HepG2 (cell line): ENCODE results near the gene PCDH10. TPM values are rescaled to one million over a fixed set of nuclear protein-coding genes. Genes with fewer than 3 reads are reported as not detected.

ENCODE experiments used
- ATAC-seq: fragments of 200-7000 bp; cut with Tn5 transposase; 3 replicates; pipeline ENCODE4 v1.9.1; 2020; ENCODE audit warnings: mild to moderate bottlenecking, moderate library complexity
- BruUV-seq: library from RNA; stranded (reverse); fragments of 400-500 nt; replicated peaks from 2 replicates; lab custom pipeline; 2021; lab: Mats Ljungman, UMichigan
- CTCF ChIA-PET: fragments of 300-600 bp; formaldehyde crosslinking; extraction: SDS; loops from one replicate; lab custom pipeline; 2021; ENCODE audit warnings: low total read pairs, inconsistent platforms, low intra/inter-chr PET ratio; lab: Yijun Ruan, JAX
- POLR2A ChIA-PET: fragments of 350-600 bp; sonication (Branson Sonifier 250); formaldehyde crosslinking; loops from one replicate; lab custom pipeline; 2020; ENCODE audit warnings: antibody characterized with exemption, inconsistent platforms; lab: Yijun Ruan, JAX
- DNase-seq: peaks from one replicate; pipeline ENCODE4 v3.0.0-alpha.2; 2015; ENCODE audit warnings: low spot score
- FAIRE-seq: peaks from 3 replicates; lab custom pipeline; 2011; peaks lifted over from hg19 to GRCh38; lab: Jason Lieb, UNC
- H2AFZ ChIP-seq: one replicate; pipeline ENCODE4 v1.6.1; 2011; ENCODE audit warnings: low read length, inconsistent platforms
- H3K27ac ChIP-seq: fragments of 300-600 bp; 3 replicates; pipeline ENCODE4 v1.8.0; 2011; ENCODE audit warnings: mixed run types, mild to moderate bottlenecking, mixed read lengths, low read length, inconsistent platforms; ENCODE audit not compliant: insufficient read depth; ENCODE audit errors: extremely low read length
- H3K27me3 ChIP-seq, 2 experiments: fragments of 200-600 bp in 1 of 2; 2 replicates in 1 of 2; 3 replicates in 1 of 2; pipeline versions ENCODE4 v1.6.0 to v1.8.0; 2011; ENCODE audit warnings: low read length in 2 of 2, mild to moderate bottlenecking in 2 of 2, moderate library complexity in 2 of 2, inconsistent platforms in 1 of 2; ENCODE audit not compliant: insufficient read depth in 2 of 2, control insufficient read depth in 1 of 2
- H3K36me3 ChIP-seq, 2 experiments: fragments of 200-600 bp in 1 of 2; replicated peaks in 1 of 2; 2 replicates in 1 of 2; 3 replicates in 1 of 2; pipeline versions ENCODE4 v1.5.1 to v1.8.0; 2011; ENCODE audit warnings: low read length in 2 of 2, inconsistent platforms in 1 of 2; ENCODE audit not compliant: insufficient read depth in 2 of 2, control insufficient read depth in 1 of 2
- H3K4me1 ChIP-seq: 2 replicates; pipeline ENCODE4 v1.5.1; 2012; ENCODE audit warnings: low read length, inconsistent platforms; ENCODE audit not compliant: insufficient read depth
- H3K4me2 ChIP-seq: 2 replicates; pipeline ENCODE4 v1.6.0; 2011; ENCODE audit warnings: low read depth, low read length, inconsistent platforms
- H3K4me3 ChIP-seq, 3 experiments: fragments of 200-600 bp in 1 of 3; sonication (generic), shearing (Covaris generic) in 1 of 3; replicated peaks in 1 of 3; 2 replicates each; pipeline ENCODE4 v1.5.1; 2011 to 2016; ENCODE audit warnings: low read length in 3 of 3, inconsistent platforms in 2 of 3, low read depth in 2 of 3, mild to moderate bottlenecking in 2 of 3, control low read depth in 1 of 3, mixed read lengths in 1 of 3; ENCODE audit not compliant: insufficient read depth in 1 of 3
- H3K79me2 ChIP-seq: one replicate; pipeline ENCODE4 v1.6.1; 2011; ENCODE audit warnings: low read length, inconsistent platforms; ENCODE audit not compliant: insufficient read depth
- H3K9ac ChIP-seq: 2 replicates; pipeline ENCODE4 v1.6.0; 2011; ENCODE audit warnings: mild to moderate bottlenecking, low read depth, low read length, inconsistent platforms; ENCODE audit not compliant: insufficient read depth
- H3K9me3 ChIP-seq: 2 replicates; pipeline ENCODE4 v1.5.1; 2012; ENCODE audit warnings: mild to moderate bottlenecking, low read length
- H4K20me1 ChIP-seq: 2 replicates; pipeline ENCODE4 v1.6.0; 2011; ENCODE audit warnings: inconsistent platforms, mild to moderate bottlenecking, low read length, moderate library complexity; ENCODE audit not compliant: insufficient read depth
- HMG20B ChIP-seq: conservative IDR thresholded peaks from 2 replicates; pipeline ENCODE4 v1.6.1; 2016; ENCODE audit warnings: missing genetic modification reagents, missing compliant biosample characterization
- HOXA3 ChIP-seq: sonication (generic); formaldehyde crosslinking; IDR thresholded peaks from 2 replicates; pipeline ENCODE4 v1.5.0; 2020; ENCODE audit warnings: missing genetic modification reagents
- KLF9 ChIP-seq: IDR thresholded peaks from 2 replicates; pipeline ENCODE4 v1.6.1; 2016; ENCODE audit warnings: low read depth
- MEIS2 ChIP-seq: sonication (generic); formaldehyde crosslinking; IDR thresholded peaks from 2 replicates; pipeline ENCODE4 v1.9.0; 2021; ENCODE audit warnings: mild to moderate bottlenecking, missing genetic modification reagents
- NFIB ChIP-seq: sonication (generic); formaldehyde crosslinking; IDR thresholded peaks from 2 replicates; pipeline ENCODE4 v1.9.0; 2021; ENCODE audit warnings: missing genetic modification reagents, mild to moderate bottlenecking, borderline replicate concordance
- ONECUT2 ChIP-seq: sonication (generic); formaldehyde crosslinking; IDR thresholded peaks from 2 replicates; pipeline ENCODE4 v1.4.0; 2020; ENCODE audit warnings: missing genetic modification reagents
- SAP130 ChIP-seq: IDR thresholded peaks from 2 replicates; pipeline ENCODE4 v1.6.1; 2016; ENCODE audit warnings: low read depth
- TOE1 ChIP-seq: sonication (generic); formaldehyde crosslinking; IDR thresholded peaks from 2 replicates; pipeline ENCODE4 v1.4.0; 2020; ENCODE audit warnings: mild to moderate bottlenecking, missing genetic modification reagents
- ZNF3 ChIP-seq: IDR thresholded peaks from 2 replicates; pipeline ENCODE4 v1.7.0; 2017; ENCODE audit warnings: inconsistent platforms
- ZNF552 ChIP-seq: sonication (generic); formaldehyde crosslinking; IDR thresholded peaks from 2 replicates; pipeline ENCODE4 v1.9.0; 2022; ENCODE audit warnings: missing genetic modification reagents, mild to moderate bottlenecking, borderline replicate concordance
- ZNF557 ChIP-seq: sonication (generic); formaldehyde crosslinking; IDR thresholded peaks from 2 replicates; pipeline ENCODE4 v1.4.0; 2020; ENCODE audit warnings: missing genetic modification reagents
- ZNF747 ChIP-seq: sonication (generic); formaldehyde crosslinking; IDR thresholded peaks from 2 replicates; pipeline ENCODE4 v1.8.1; 2023; ENCODE audit warnings: missing genetic modification reagents, mild to moderate bottlenecking, borderline replicate concordance
- ZNF773 ChIP-seq: sonication (generic); formaldehyde crosslinking; IDR thresholded peaks from 2 replicates; pipeline ENCODE4 v1.4.0; 2020; ENCODE audit warnings: missing genetic modification reagents, borderline replicate concordance
- WGBS: methylation state at CpG from one replicate; pipeline ENCODE4 v1.1.6; 2017; ENCODE audit warnings: low lambda C conversion rate; 5-methylcytosine and 5-hydroxymethylcytosine counted together
- in situ Hi-C: cut with HindIII; loops from 2 replicates; pipeline ENCODE4 v1.10.0; 2017; ENCODE audit warnings: low pct_unique_long_range_greater_than_20kb; ENCODE audit not compliant: extremely low pct_ligation_motif_present
- intact Hi-C: fragments of 100-400 bp; cut with micrococcal nuclease; formaldehyde crosslinking; loops from one replicate; pipeline ENCODE4 v1.10.0; 2022; ENCODE audit not compliant: unreplicated experiment
- polyA plus RNA-seq, 8 experiments: library from polyadenylated mRNA; depleted of rRNA in 3 of 8; stranded (reverse) in 7 of 8; unstranded in 1 of 8; fragments of >200 nt; fragmentation: Illumina TruSeq in 4 of 8; extraction: Trizol in 4 of 8; gene quantifications; 2 replicates each; pipeline versions ENCODE4 v1.2.1 to v1.2.3, GENCODE V29; 2011 to 2016; ENCODE audit warnings: low read depth in 4 of 8, missing spikeins in 1 of 8, mixed read lengths in 1 of 8; ENCODE audit not compliant: insufficient read depth in 1 of 8
- total RNA-seq, 5 experiments: library from RNA; depleted of rRNA; stranded (reverse); fragments of >200 nt; fragmentation: Illumina TruSeq; extraction: Trizol; gene quantifications; 2 replicates each; pipeline ENCODE4 v1.2.3, GENCODE V29; 2016; ENCODE audit warnings: low read depth in 1 of 5
- TF ChIP-seq, protein P1 (sequence below): sonication (generic); formaldehyde crosslinking; IDR thresholded peaks from 2 replicates; pipeline ENCODE4 v1.9.0; 2021; ENCODE audit warnings: missing genetic modification reagents, mild to moderate bottlenecking, borderline replicate concordance
- TF ChIP-seq, protein P2 (sequence below), 2 experiments: sonication (generic) in 1 of 2; formaldehyde crosslinking in 1 of 2; IDR thresholded peaks; 2 replicates each; pipeline versions ENCODE4 v1.5.1 to v1.6.1; 2011 to 2020; ENCODE audit warnings: borderline replicate concordance in 1 of 2, low read depth in 1 of 2, low read length in 1 of 2, mild to moderate bottlenecking in 1 of 2, missing genetic modification reagents in 1 of 2, moderate library complexity in 1 of 2
- TF ChIP-seq, protein P3 (sequence below): sonication (generic); formaldehyde crosslinking; IDR thresholded peaks from 2 replicates; pipeline ENCODE4 v1.5.0; 2020; ENCODE audit warnings: missing genetic modification reagents

PCDH10 gene
- total and polyA plus RNA-seq, 2 of the 13 experiments (the other 11 are each of a cell fraction or from before 2014, with no cell fraction given) = not detected

DNA sequence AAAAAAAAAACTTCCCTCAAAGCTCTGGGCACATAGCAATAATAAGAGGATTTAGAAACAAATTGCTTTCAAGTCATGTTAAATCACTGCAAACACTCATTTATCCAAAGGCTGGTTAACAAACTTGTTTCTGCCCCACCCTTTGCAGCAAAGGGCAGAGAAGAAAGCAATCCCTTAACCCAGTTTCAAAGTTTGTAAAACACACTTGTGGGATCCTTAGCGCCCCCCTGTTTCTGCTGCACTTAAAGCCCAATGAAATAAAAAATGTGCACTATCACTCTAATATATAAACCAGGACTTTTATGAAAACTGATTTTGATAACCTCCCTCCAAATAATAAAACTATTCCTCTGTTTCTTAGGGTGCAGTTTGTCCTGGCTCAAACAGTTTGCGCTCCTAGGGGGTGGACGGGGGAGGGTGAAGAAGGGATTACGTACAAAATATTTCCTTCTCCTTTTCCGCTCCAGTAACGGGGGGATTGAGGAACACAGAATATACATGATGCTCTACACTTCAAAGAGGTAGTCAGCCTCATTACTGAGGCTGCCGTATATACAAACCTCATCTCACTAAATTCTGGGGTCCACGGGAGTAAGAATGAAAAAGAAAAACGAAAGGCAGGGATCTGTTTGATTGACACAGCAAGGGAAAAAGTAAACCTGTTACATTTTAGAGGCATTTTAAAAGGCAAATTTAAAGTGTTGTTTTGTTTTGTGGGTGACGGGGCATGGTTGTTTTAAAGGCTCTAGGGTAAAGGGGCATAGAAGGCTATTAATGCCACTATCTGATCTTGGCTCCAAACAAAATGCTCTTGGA is 3.1 kb upstream of the PCDH10 start:
- Histone ChIP-seq H3K9ac (no peak overlapping the region), H3K4me1 (no peaks in the 10 kb centered on the region), H3K27me3 (peaks cover 0 to 8% of the 10 kb centered on the region in 2 experiments; a peak in 1 of 5 replicates), H2AFZ (no peak overlapping the region), H3K36me3 (no peaks in the 10 kb centered on the region), H3K9me3 (no peaks in the 10 kb centered on the region), H3K4me2 (peak overlapping the region; percentile 48; the same call in 1 of the 2 replicates), H3K27ac (no peak overlapping the region), H3K79me2 (no peaks in the 10 kb centered on the region), H3K4me3 (peak overlapping the region in 1 of 3 experiments; percentile 23; a peak in 1 of 6 replicates), H4K20me1 (no peaks in the 10 kb centered on the region)
- no peak for DNase-seq
- no peak for ATAC-seq
- no TSS peak for BruUV-seq
- WGBS = 17% methylated on average over 10 of the region's 10 CpGs
- CTCF ChIA-PET = interaction anchor here (1.2 kb wide), 1 partner anchor 927 kb away, joined by 4 read pairs; no protein-coding TSS in a partner anchor
- FAIRE-seq = no peak
- in situ Hi-C loops = loop anchor here (10.0 kb wide), 1 partner anchor 339 kb away; no protein-coding TSS in a partner anchor
- intact Hi-C loops = loop anchor here (1.0 kb wide), 1 partner anchor 337 kb away; no protein-coding TSS in a partner anchor
- POLR2A ChIA-PET = no interaction called here
- TF ChIP-seq ZNF557 (CRISPR knock-in tag) = no peak
- TF ChIP-seq ZNF3 (CRISPR knock-in tag) = no peak
- TF ChIP-seq MEIS2 (CRISPR knock-in tag) = no peak
- TF ChIP-seq, protein P1, sequence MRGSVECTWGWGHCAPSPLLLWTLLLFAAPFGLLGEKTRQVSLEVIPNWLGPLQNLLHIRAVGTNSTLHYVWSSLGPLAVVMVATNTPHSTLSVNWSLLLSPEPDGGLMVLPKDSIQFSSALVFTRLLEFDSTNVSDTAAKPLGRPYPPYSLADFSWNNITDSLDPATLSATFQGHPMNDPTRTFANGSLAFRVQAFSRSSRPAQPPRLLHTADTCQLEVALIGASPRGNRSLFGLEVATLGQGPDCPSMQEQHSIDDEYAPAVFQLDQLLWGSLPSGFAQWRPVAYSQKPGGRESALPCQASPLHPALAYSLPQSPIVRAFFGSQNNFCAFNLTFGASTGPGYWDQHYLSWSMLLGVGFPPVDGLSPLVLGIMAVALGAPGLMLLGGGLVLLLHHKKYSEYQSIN = no peak
- no peak for TF ChIP-seq NFIB (CRISPR knock-in tag)
- TF ChIP-seq ZNF747 (CRISPR knock-in tag) = no peak
- no peak for TF ChIP-seq TOE1 (CRISPR knock-in tag)
- no peak for TF ChIP-seq ZNF552 (CRISPR knock-in tag)
- no peak for TF ChIP-seq ZNF773 (CRISPR knock-in tag)
- no peak for TF ChIP-seq ONECUT2
- TF ChIP-seq, protein P2, sequence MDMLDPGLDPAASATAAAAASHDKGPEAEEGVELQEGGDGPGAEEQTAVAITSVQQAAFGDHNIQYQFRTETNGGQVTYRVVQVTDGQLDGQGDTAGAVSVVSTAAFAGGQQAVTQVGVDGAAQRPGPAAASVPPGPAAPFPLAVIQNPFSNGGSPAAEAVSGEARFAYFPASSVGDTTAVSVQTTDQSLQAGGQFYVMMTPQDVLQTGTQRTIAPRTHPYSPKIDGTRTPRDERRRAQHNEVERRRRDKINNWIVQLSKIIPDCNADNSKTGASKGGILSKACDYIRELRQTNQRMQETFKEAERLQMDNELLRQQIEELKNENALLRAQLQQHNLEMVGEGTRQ (IDR thresholded peaks at IDR 0.05; ENCODE audit: low read depth, low read length) = no peak
- TF ChIP-seq, protein P2 (CRISPR knock-in tag; IDR thresholded peaks at IDR 0.05; ENCODE audit: borderline replicate concordance) = no peak
- no peak for TF ChIP-seq HOXA3 (CRISPR knock-in tag)
- TF ChIP-seq KLF9 (CRISPR knock-in tag) = no peak
- TF ChIP-seq, protein P3, sequence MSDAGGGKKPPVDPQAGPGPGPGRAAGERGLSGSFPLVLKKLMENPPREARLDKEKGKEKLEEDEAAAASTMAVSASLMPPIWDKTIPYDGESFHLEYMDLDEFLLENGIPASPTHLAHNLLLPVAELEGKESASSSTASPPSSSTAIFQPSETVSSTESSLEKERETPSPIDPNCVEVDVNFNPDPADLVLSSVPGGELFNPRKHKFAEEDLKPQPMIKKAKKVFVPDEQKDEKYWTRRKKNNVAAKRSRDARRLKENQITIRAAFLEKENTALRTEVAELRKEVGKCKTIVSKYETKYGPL = no peak
- no peak for TF ChIP-seq HMG20B (CRISPR knock-in tag)
- no peak for TF ChIP-seq SAP130 (CRISPR knock-in tag)
